OCI-LY3 (cell line): ENCODE results near the gene HUNK.

Experiments
- H2AFZ ChIP-seq: fragments of 200-600, 300-600 bp; shearing (Covaris generic); 2 replicates; pipeline ENCODE4 v1.6.0; 2014; ENCODE audit warnings: antibody characterized with exemption, low read depth, low read length
- H3K27ac ChIP-seq: fragments of 200-600, 300-600 bp; sonication (generic); 2 replicates; pipeline ENCODE4 v1.5.1; 2014; ENCODE audit warnings: mild to moderate bottlenecking, low read length, moderate library complexity, mixed read lengths
- H3K27me3 ChIP-seq: fragments of 200-600, 300-600 bp; sonication (generic); 2 replicates; pipeline ENCODE4 v1.6.1; 2014; ENCODE audit warnings: low read depth, low read length, mixed read lengths
- H3K36me3 ChIP-seq: fragments of 200-600, 300-600 bp; sonication (generic); replicated peaks from 2 replicates; pipeline ENCODE3; 2014; ENCODE audit warnings: low read depth, low read length, mixed read lengths
- H3K4me1 ChIP-seq: fragments of 300-600, 200-600 bp; sonication (generic); 2 replicates; pipeline ENCODE4 v1.6.1; 2014; ENCODE audit warnings: low read length, mixed read lengths
- H3K4me2 ChIP-seq: fragments of 200-600, 300-600 bp; sonication (generic); 2 replicates; pipeline ENCODE4 v1.6.1; 2014; ENCODE audit warnings: low read length, mixed read lengths
- H3K4me3 ChIP-seq: fragments of 300-600, 200-600 bp; sonication (generic); 2 replicates; pipeline ENCODE4 v1.5.1; 2014; ENCODE audit warnings: antibody characterized with exemption, mild to moderate bottlenecking, low read length, moderate library complexity
- H3K79me2 ChIP-seq: fragments of 300-600, 200-600 bp; shearing (Covaris generic); 2 replicates; pipeline ENCODE4 v1.6.1; 2014; ENCODE audit warnings: mild to moderate bottlenecking, low read length, mixed read lengths
- H3K9ac ChIP-seq: fragments of 300-600, 200-600 bp; shearing (Covaris generic); 2 replicates; pipeline ENCODE4 v1.6.0; 2014; ENCODE audit warnings: mild to moderate bottlenecking, low read length, moderate library complexity
- H3K9me3 ChIP-seq: fragments of 200-600, 300-600 bp; shearing (Covaris generic); 2 replicates; pipeline ENCODE4 v1.6.1; 2014; ENCODE audit warnings: low read length, mixed read lengths; ENCODE audit not compliant: insufficient read depth
- H4K20me1 ChIP-seq: fragments of 200-600, 300-600 bp; sonication (generic); 2 replicates; pipeline ENCODE4 v1.6.1; 2016; ENCODE audit warnings: low read length, mixed read lengths; ENCODE audit not compliant: insufficient read depth
- CTCF ChIP-seq: fragments of 200-600, 300-600 bp; sonication (generic); IDR thresholded peaks from 2 replicates; pipeline ENCODE4 v1.5.1; 2014; ENCODE audit warnings: antibody characterized with exemption, low read length, low read depth
- EZH2phosphoT487 ChIP-seq: fragments of 200-600 bp; shearing (Covaris generic); IDR thresholded peaks from 2 replicates; pipeline ENCODE4 v1.6.1; 2018; ENCODE audit warnings: antibody characterized with exemption, mixed run types, low read depth

The HUNK gene

DNA sequence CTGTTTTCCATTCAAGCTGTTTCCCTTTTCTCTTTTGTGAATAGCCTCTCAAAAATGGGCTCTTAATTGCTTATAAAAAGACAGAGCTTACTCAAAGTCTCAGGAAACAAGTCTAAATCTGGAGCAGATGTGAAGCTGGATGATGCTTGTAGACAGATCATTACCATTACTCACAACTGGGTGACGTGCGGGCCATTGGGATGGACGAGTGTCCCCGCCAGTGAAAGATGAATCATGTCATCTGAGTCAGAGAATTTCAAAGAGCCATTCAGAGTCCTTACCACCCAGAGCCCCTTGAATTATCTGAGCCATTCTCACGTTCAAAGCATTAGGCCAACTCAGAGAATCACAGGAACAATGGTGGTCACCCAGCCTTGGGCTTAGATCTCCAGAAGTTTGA lies 134.6 kb downstream of the HUNK start:
- Histone ChIP-seq H3K27me3 (0 out of 2 replicates have a peak, but pooled peaks cover 17% of the 10 kb centered on the region), H3K4me1 (no peaks in the 10 kb centered on the region), H3K27ac (no peak overlapping the region), H3K4me3 (no peak overlapping the region), H3K4me2 (no peak overlapping the region), H4K20me1 (no peaks in the 10 kb centered on the region), H3K9ac (no peak overlapping the region), H2AFZ (no peak overlapping the region), H3K9me3 (no peaks in the 10 kb centered on the region), H3K36me3 (no peaks in the 10 kb centered on the region), H3K79me2 (no peaks in the 10 kb centered on the region)
- no peak for TF ChIP-seq CTCF

- no peaks in the 10 kb centered on the region for H3K36me3 ChIP-seq
- no peaks in the 10 kb centered on the region for H3K79me2 ChIP-seq
- H3K9me3 ChIP-seq, result no peaks in the 10 kb centered on the region
- no peak overlapping the region for H3K4me3 ChIP-seq
- H3K4me2 ChIP-seq, result no peak overlapping the region
- peaks cover 12% of the 10 kb centered on the region for H3K27me3 ChIP-seq
- no peak overlapping the region for H2AFZ ChIP-seq
- H4K20me1 ChIP-seq, result no peaks in the 10 kb centered on the region
- no peak overlapping the region for H3K27ac ChIP-seq
- H3K4me1 ChIP-seq, result no peaks in the 10 kb centered on the region
- no peak overlapping the region for H3K9ac ChIP-seq
- TF ChIP-seq CTCF, result no peak
- no peak for TF ChIP-seq EZH2phosphoT487
These were observed 135.9 kb downstream of the HUNK start for GRCh38 chr21:32008714-32009113.

DNA sequence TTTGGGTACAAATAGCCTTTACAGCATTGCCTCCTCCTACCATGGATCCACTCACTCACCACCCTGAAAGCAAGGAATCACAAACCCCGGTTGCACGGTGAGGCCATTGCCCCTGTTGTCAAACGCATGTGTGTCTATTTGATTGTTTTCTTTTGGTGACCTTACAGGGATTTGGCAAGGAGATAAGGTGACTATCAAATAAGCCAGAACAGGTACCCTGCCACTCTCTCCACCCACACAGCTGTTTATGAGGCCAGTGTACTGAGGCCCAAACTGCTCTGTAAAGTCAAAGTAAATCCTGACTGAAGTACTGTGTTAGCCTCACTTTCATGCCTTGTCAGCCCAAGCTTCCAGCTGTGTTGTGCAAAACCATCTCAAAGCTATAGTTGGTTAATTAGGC lies 136.4 kb downstream of the HUNK start:
- no peaks in the 10 kb centered on the region for H3K9me3 ChIP-seq
- H3K79me2 ChIP-seq, result no peaks in the 10 kb centered on the region
- TF ChIP-seq CTCF, result no peak
- TF ChIP-seq EZH2phosphoT487, result no peak
- H3K4me3 ChIP-seq, result no peak overlapping the region
- no peaks in the 10 kb centered on the region for H3K4me1 ChIP-seq
- no peaks in the 10 kb centered on the region for H4K20me1 ChIP-seq
- H3K36me3 ChIP-seq, result no peaks in the 10 kb centered on the region
- H2AFZ ChIP-seq, result no peak overlapping the region
- no peak overlapping the region for H3K4me2 ChIP-seq
- peaks cover 13% of the 10 kb centered on the region for H3K27me3 ChIP-seq
- H3K27ac ChIP-seq, result no peak overlapping the region
- no peak overlapping the region for H3K9ac ChIP-seq

- Histone ChIP-seq H3K27me3 (peaks cover 39% of the 10 kb centered on the region), H3K9ac (no peak overlapping the region), H4K20me1 (peaks cover 8% of the 10 kb centered on the region; the same call in 1 of the 2 replicates), H3K4me2 (peak overlapping the region; percentile 78), H3K36me3 (no peaks in the 10 kb centered on the region), H3K4me3 (peak overlapping the region; percentile 53), H3K79me2 (no peaks in the 10 kb centered on the region), H2AFZ (no peak overlapping the region), H3K27ac (no peak overlapping the region), H3K9me3 (no peaks in the 10 kb centered on the region), H3K4me1 (peaks cover 15% of the 10 kb centered on the region)
- TF ChIP-seq EZH2phosphoT487 (no peak), CTCF (no peak)
These were observed 142.8 kb downstream of the HUNK start for GRCh38 chr21:32015461-32016139.
